CD4-positive, alpha-beta T cell treated with Interleukin-4 for 1 hour (primary cell): ENCODE data around the gene SH3BP2.

Experiments
- DNase-seq, 2 donors: peaks; one replicate each; pipeline ENCODE4 v3.0.0-alpha.2; 2020 to 2022

SH3BP2 gene

GRCh38 chr4:2835978-2836377, 43.1 kb downstream of the SH3BP2 start:
- DNase-seq = peak in 1 of 2 donors; percentile 10

- peak in 1 of 2 donors; percentile 10 for DNase-seq
These were observed 43.5 kb downstream of the SH3BP2 start for GRCh38 chr4:2836391-2836859.

- peak in 1 of 2 donors; percentile 11 for DNase-seq
These were observed 44.4 kb downstream of the SH3BP2 start for GRCh38 chr4:2837110-2837903.

GRCh38 chr4:2837904-2838496, 45.1 kb downstream of the SH3BP2 start:
- peak; percentile 79 to 80 for DNase-seq

- no peak for DNase-seq
These were observed 46.2 kb downstream of the SH3BP2 start for GRCh38 chr4:2839060-2839459.

- no peak for DNase-seq
These were observed 49.9 kb downstream of the SH3BP2 start for GRCh38 chr4:2842687-2843262.

GRCh38 chr4:2843263-2843940, 50.5 kb downstream of the SH3BP2 start, which contains the start of gene ADD1:
Gene ADD1, plus strand, starts transcription at chr4:2843844. Its CDS starts 32,072 bp downstream, at chr4:2875916.
- DNase-seq = peak; percentile 93 to 97

- no peak for DNase-seq
These were observed 51.2 kb downstream of the SH3BP2 start for GRCh38 chr4:2843941-2844584.

- no peak for DNase-seq
These were observed 53.3 kb downstream of the SH3BP2 start for GRCh38 chr4:2846172-2846571.

GRCh38 chr4:2847302-2847871, 54.5 kb downstream of the SH3BP2 start:
- no peak for DNase-seq

GRCh38 chr4:2848449-2848848, 55.6 kb downstream of the SH3BP2 start:
- no peak for DNase-seq

- no peak for DNase-seq
These were observed 56.6 kb downstream of the SH3BP2 start for GRCh38 chr4:2849267-2850152.

GRCh38 chr4:2850966-2851798, 58.3 kb downstream of the SH3BP2 start:
- DNase-seq = peak in 1 of 2 donors; percentile 48

GRCh38 chr4:2852481-2852921, 59.6 kb downstream of the SH3BP2 start:
- DNase-seq = peak; percentile 19 to 70

- DNase-seq = no peak
These were observed 62.7 kb downstream of the SH3BP2 start for GRCh38 chr4:2855584-2855983.

GRCh38 chr4:2856266-2856665, 63.4 kb downstream of the SH3BP2 start:
- no peak for DNase-seq

GRCh38 chr4:2857349-2857927, 64.6 kb downstream of the SH3BP2 start:
- no peak for DNase-seq

GRCh38 chr4:2858451-2859217, 65.7 kb downstream of the SH3BP2 start:
- no peak for DNase-seq

GRCh38 chr4:2859514-2859913, 66.6 kb downstream of the SH3BP2 start:
- DNase-seq = no peak
